Measurements from ENCODE around the gene NBAS.
"Not testable (repeated sequence)": the region's sequence is repeated elsewhere in the genome, so short reads cannot be mapped to it uniquely, and the experiment has no call there.

NBAS gene

DNA sequence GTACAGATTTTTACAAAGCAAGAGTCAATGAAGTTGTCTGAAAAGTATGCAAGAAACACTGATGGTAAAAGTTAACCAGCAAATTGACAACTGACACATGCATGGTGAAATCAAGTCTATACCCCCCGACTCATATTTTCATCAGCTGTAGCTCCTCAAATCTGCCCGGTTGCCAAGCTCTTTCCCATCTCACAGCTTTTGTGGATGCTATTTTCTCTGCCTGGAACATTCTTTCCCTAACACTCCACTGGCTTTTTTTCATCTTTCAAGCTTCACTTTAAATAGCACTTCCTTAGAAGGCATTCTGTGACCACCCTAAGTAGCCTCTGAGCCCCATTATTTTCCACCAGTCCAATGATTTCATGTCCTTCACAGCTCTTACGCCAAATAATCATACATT lies 18.1 kb downstream of the NBAS start:
- H3K4me3 ChIP-seq (ENCODE audit: low read length) = no peak overlapping the region
- H3K36me3 ChIP-seq (replicated peaks; ENCODE audit: low read depth, low read length) = peaks cover 10% of the 10 kb centered on the region
- no peak overlapping the region for H3K27ac ChIP-seq (ENCODE audit: low read length)
- no peak for TF ChIP-seq CTCF (IDR thresholded peaks at IDR 0.05; ENCODE audit: low read depth, low read length)
- TF ChIP-seq EZH2phosphoT487 (IDR thresholded peaks at IDR 0.05; ENCODE audit: low read depth) = no peak
- no peaks in the 10 kb centered on the region for H3K27me3 ChIP-seq (ENCODE audit: low read depth, low read length)
- H4K20me1 ChIP-seq (ENCODE audit: insufficient read depth, low read length) = peaks cover 5% of the 10 kb centered on the region; the same call in 1 of the 2 replicates
- H3K4me2 ChIP-seq (ENCODE audit: low read length) = no peak overlapping the region
- H3K9me3 ChIP-seq (ENCODE audit: insufficient read depth, low read length) = no peaks in the 10 kb centered on the region
- no peak overlapping the region for H2AFZ ChIP-seq (ENCODE audit: low read depth, low read length)
- H3K79me2 ChIP-seq (ENCODE audit: low read length) = no peaks in the 10 kb centered on the region; the same call in 1 of the 2 replicates
- H3K4me1 ChIP-seq (ENCODE audit: low read length) = peaks cover 12% of the 10 kb centered on the region
- H3K9ac ChIP-seq (ENCODE audit: low read length) = no peak overlapping the region

DNA sequence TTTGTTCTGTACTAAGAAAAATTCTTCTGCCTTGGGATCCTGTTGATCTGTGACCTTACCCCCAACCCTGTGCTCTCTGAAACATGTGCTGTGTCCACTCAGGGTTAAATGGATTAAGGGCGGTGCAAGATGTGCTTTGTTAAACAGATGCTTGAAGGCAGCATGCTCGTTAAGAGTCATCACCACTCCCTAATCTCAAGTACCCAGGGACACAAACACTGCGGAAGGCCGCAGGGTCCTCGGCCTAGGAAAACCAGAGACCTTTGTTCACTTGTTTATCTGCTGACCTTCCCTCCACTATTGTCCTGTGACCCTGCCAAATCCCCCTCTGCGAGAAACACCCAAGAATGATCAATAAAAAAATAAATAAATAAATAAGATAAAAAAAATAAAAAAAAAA lies 18.9 kb downstream of the NBAS start:
- not testable (repeated sequence) for H3K27ac ChIP-seq (ENCODE audit: low read length)

DNA sequence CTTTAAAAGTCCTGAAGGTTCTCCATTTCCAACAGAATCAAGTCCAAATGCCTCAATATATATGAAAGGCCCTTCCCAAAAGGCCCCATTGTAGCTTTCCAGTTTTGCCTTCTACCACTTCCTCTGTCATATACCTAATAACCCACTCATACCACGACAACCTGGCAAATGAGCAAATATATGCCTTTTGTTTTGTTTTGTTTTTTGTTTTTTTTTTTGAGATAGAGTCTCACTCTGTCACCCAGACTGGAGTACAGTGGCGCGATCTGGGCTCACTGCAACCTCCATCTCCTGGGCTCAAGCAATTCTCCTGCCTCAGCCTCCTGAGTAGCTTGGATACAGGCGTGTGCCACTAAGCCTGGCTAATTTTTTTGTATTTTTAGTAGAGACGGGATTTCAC lies 20.6 kb downstream of the NBAS start:
- not testable (repeated sequence) for H3K27me3 ChIP-seq (ENCODE audit: low read depth, low read length); H3K36me3 ChIP-seq (replicated peaks; ENCODE audit: low read depth, low read length); H4K20me1 ChIP-seq (ENCODE audit: insufficient read depth, low read length); H3K9ac ChIP-seq (ENCODE audit: low read length); H3K79me2 ChIP-seq (ENCODE audit: low read length); H3K4me2 ChIP-seq (ENCODE audit: low read length); H3K27ac ChIP-seq (ENCODE audit: low read length); H3K9me3 ChIP-seq (ENCODE audit: insufficient read depth, low read length); H2AFZ ChIP-seq (ENCODE audit: low read depth, low read length); H3K4me3 ChIP-seq (ENCODE audit: low read length)
- peaks cover 12% of the 10 kb centered on the region for H3K4me1 ChIP-seq (ENCODE audit: low read length)

More for the DNA sequence above, 18.9 kb downstream of the NBAS start:
- H3K4me1 ChIP-seq (ENCODE audit: low read length) = peaks cover 12% of the 10 kb centered on the region
- H4K20me1 ChIP-seq (ENCODE audit: insufficient read depth, low read length); H2AFZ ChIP-seq (ENCODE audit: low read depth, low read length); H3K27me3 ChIP-seq (ENCODE audit: low read depth, low read length); H3K79me2 ChIP-seq (ENCODE audit: low read length); H3K4me3 ChIP-seq (ENCODE audit: low read length); H3K36me3 ChIP-seq (replicated peaks; ENCODE audit: low read depth, low read length); H3K9ac ChIP-seq (ENCODE audit: low read length); H3K4me2 ChIP-seq (ENCODE audit: low read length); H3K9me3 ChIP-seq (ENCODE audit: insufficient read depth, low read length): not testable (repeated sequence)

- Histone ChIP-seq H3K79me2 (ENCODE audit: low read length) (no peaks in the 10 kb centered on the region; the same call in 1 of the 2 replicates), H3K36me3 (replicated peaks; ENCODE audit: low read depth, low read length) (peaks cover 10% of the 10 kb centered on the region), H3K4me1 (ENCODE audit: low read length) (peaks cover 12% of the 10 kb centered on the region), H3K9me3 (ENCODE audit: insufficient read depth, low read length) (no peaks in the 10 kb centered on the region), H3K4me2 (ENCODE audit: low read length) (peak overlapping the region; percentile 25), H3K27ac (ENCODE audit: low read length) (no peak overlapping the region), H3K9ac (ENCODE audit: low read length) (no peak overlapping the region), H3K4me3 (ENCODE audit: low read length) (no peak overlapping the region), H3K27me3 (ENCODE audit: low read depth, low read length) (no peaks in the 10 kb centered on the region), H2AFZ (ENCODE audit: low read depth, low read length) (no peak overlapping the region), H4K20me1 (ENCODE audit: insufficient read depth, low read length) (peaks cover 5% of the 10 kb centered on the region; the same call in 1 of the 2 replicates)
- TF ChIP-seq EZH2phosphoT487 (IDR thresholded peaks at IDR 0.05; ENCODE audit: low read depth) (no peak), CTCF (IDR thresholded peaks at IDR 0.05; ENCODE audit: low read depth, low read length) (no peak)
These were observed 21.1 kb downstream of the NBAS start for GRCh38 chr2:15539999-15540398.

- no peak overlapping the region for H3K9ac ChIP-seq (ENCODE audit: low read length)
- no peak for TF ChIP-seq CTCF (IDR thresholded peaks at IDR 0.05; ENCODE audit: low read depth, low read length)
- no peak for TF ChIP-seq EZH2phosphoT487 (IDR thresholded peaks at IDR 0.05; ENCODE audit: low read depth)
- H3K4me2 ChIP-seq (ENCODE audit: low read length) = no peak overlapping the region
- peaks cover 5% of the 10 kb centered on the region; the same call in 1 of the 2 replicates for H4K20me1 ChIP-seq (ENCODE audit: insufficient read depth, low read length)
- no peak overlapping the region for H2AFZ ChIP-seq (ENCODE audit: low read depth, low read length)
- no peaks in the 10 kb centered on the region for H3K27me3 ChIP-seq (ENCODE audit: low read depth, low read length)
- no peaks in the 10 kb centered on the region for H3K9me3 ChIP-seq (ENCODE audit: insufficient read depth, low read length)
- no peaks in the 10 kb centered on the region; the same call in 1 of the 2 replicates for H3K79me2 ChIP-seq (ENCODE audit: low read length)
- peaks cover 12% of the 10 kb centered on the region for H3K36me3 ChIP-seq (replicated peaks; ENCODE audit: low read depth, low read length)
- H3K27ac ChIP-seq (ENCODE audit: low read length) = no peak overlapping the region
- H3K4me3 ChIP-seq (ENCODE audit: low read length) = no peak overlapping the region
- peaks cover 12% of the 10 kb centered on the region for H3K4me1 ChIP-seq (ENCODE audit: low read length)
These were observed 22.3 kb downstream of the NBAS start for GRCh38 chr2:15538792-15539191.
